ENCODE measurements around the gene TBKBP1.

TBKBP1 gene

GRCh38 chr17:47705536-47706530 is 11.9 kb downstream of the TBKBP1 start:
- Histone ChIP-seq H3K14ac (ENCODE audit: low read length in 2 of 2) (no peak overlapping the region), H3K79me1 (replicated peaks; ENCODE audit: low read length, poor library complexity, severe bottlenecking) (peaks cover 4% of the 10 kb centered on the region), H2BK12ac (ENCODE audit: low read length in 2 of 2) (no peak overlapping the region), H3K4me1 (ENCODE audit: control insufficient read depth, insufficient read depth, low read depth, low read length) (peaks cover 18% of the 10 kb centered on the region), H4K91ac (ENCODE audit: low read length) (no peak overlapping the region), H2BK120ac (ENCODE audit: low read depth, low read length) (no peak overlapping the region), H3K4ac (ENCODE audit: low read depth in 1 of 2, low read length in 2 of 2) (no peak overlapping the region), H3K4me3 (ENCODE audit: insufficient read depth in 1 of 2, low read depth in 1 of 2, low read length in 2 of 2) (no peak overlapping the region), H3K27me3 (ENCODE audit: control insufficient read depth in 1 of 2, insufficient read depth in 1 of 2, low read length in 2 of 2) (no peaks in the 10 kb centered on the region), H4K8ac (ENCODE audit: low read length) (no peak overlapping the region), H2BK5ac (ENCODE audit: low read depth, low read length, poor library complexity, severe bottlenecking) (no peak overlapping the region), H2BK15ac (ENCODE audit: low read depth, poor library complexity, severe bottlenecking) (no peak overlapping the region), H3K9me3 (ENCODE audit: control insufficient read depth, low read length) (no peaks in the 10 kb centered on the region), H3K23ac (ENCODE audit: low read length in 2 of 2) (no peak overlapping the region), H3K4me2 (ENCODE audit: low read length, poor library complexity, severe bottlenecking) (no peak overlapping the region), H3K9ac (ENCODE audit: low read length) (no peak overlapping the region), H3K27ac (ENCODE audit: low read length, poor library complexity, severe bottlenecking) (no peak overlapping the region), H2AFZ (ENCODE audit: low read depth, low read length) (no peak overlapping the region), H3K18ac (ENCODE audit: low read depth in 1 of 2, low read length in 2 of 2) (no peak overlapping the region), H2AK5ac (ENCODE audit: low read length, severe bottlenecking) (no peak overlapping the region), H3K36me3 (ENCODE audit: control insufficient read depth in 1 of 2, insufficient read depth in 2 of 2, low read depth in 1 of 2, low read length in 2 of 2) (peaks cover 59 to 73% of the 10 kb centered on the region in 2 experiments)
- no peak for DNase-seq
- 84% methylated on average over 12 of the region's 12 CpGs for WGBS

DNA sequence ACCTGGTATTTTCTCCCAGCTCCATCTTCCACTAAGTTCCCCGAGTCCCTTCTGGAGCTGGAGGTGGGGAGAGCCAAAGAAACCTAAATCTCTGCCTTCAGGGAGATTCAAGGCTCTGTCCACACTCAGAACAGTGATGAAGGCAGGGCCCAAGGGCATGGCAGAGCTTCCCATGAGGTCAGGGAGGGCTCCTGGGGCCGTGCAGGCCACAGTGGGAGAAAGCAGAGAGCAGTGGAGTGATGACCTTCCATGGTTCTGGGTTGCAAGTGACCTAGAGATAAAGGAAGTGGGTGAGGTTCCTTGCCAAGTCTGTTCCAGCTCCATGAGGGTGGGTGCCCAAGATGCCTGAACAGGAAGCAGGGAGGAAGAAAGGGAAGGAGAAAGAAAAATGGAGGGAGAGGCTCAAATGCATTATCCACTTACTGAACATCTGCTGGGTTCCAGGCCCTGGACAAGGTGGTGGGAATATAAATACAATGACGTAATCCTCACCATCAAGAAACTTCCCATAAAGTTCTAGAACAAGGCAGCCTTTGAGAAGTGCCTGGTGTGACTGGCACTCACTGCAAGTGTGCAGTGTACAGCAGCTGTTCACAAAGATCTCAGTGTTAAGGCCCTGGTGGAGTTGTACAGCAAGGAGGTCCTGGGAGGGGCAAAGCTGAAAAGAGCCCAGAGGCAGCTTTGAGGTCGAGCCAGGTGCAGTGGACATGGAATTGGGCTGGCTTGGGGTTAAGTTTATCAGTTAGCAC is 13.3 kb downstream of the TBKBP1 start:
- no peak overlapping the region for H2BK120ac ChIP-seq (ENCODE audit: low read depth, low read length)
- no peak overlapping the region for H3K4ac ChIP-seq (ENCODE audit: low read depth in 1 of 2, low read length in 2 of 2)
- H4K91ac ChIP-seq (ENCODE audit: low read length), result no peak overlapping the region
- H3K36me3 ChIP-seq (ENCODE audit: control insufficient read depth in 1 of 2, insufficient read depth in 2 of 2, low read depth in 1 of 2, low read length in 2 of 2), result peaks cover 51 to 71% of the 10 kb centered on the region in 2 experiments
- WGBS, result 89% methylated on average over 3 of the region's 4 CpGs
- H3K4me1 ChIP-seq (ENCODE audit: control insufficient read depth, insufficient read depth, low read depth, low read length), result peaks cover 14% of the 10 kb centered on the region
- H3K14ac ChIP-seq (ENCODE audit: low read length in 2 of 2), result no peak overlapping the region
- peaks cover 4% of the 10 kb centered on the region for H3K79me1 ChIP-seq (replicated peaks; ENCODE audit: low read length, poor library complexity, severe bottlenecking)
- DNase-seq, result no peak
- no peak overlapping the region for H2BK15ac ChIP-seq (ENCODE audit: low read depth, poor library complexity, severe bottlenecking)
- no peak overlapping the region for H3K4me2 ChIP-seq (ENCODE audit: low read length, poor library complexity, severe bottlenecking)
- no peak overlapping the region for H4K8ac ChIP-seq (ENCODE audit: low read length)
- peaks cover 2 to 7% of the 10 kb centered on the region in 2 experiments for H3K27me3 ChIP-seq (ENCODE audit: control insufficient read depth in 1 of 2, insufficient read depth in 1 of 2, low read length in 2 of 2)
- no peak overlapping the region for H3K4me3 ChIP-seq (ENCODE audit: insufficient read depth in 1 of 2, low read depth in 1 of 2, low read length in 2 of 2)
- H3K9me3 ChIP-seq (ENCODE audit: control insufficient read depth, low read length), result no peaks in the 10 kb centered on the region
- H2BK5ac ChIP-seq (ENCODE audit: low read depth, low read length, poor library complexity, severe bottlenecking), result no peak overlapping the region
- no peak overlapping the region for H3K18ac ChIP-seq (ENCODE audit: low read depth in 1 of 2, low read length in 2 of 2)
- H3K23ac ChIP-seq (ENCODE audit: low read length in 2 of 2), result no peak overlapping the region
- H2AK5ac ChIP-seq (ENCODE audit: low read length, severe bottlenecking), result no peak overlapping the region
- H2AFZ ChIP-seq (ENCODE audit: low read depth, low read length), result no peak overlapping the region
- H2BK12ac ChIP-seq (ENCODE audit: low read length in 2 of 2), result no peak overlapping the region
- H3K27ac ChIP-seq (ENCODE audit: low read length, poor library complexity, severe bottlenecking), result no peak overlapping the region
- H3K9ac ChIP-seq (ENCODE audit: low read length), result no peak overlapping the region

- Histone ChIP-seq H3K23ac (ENCODE audit: low read length in 2 of 2) (no peak overlapping the region), H3K9ac (ENCODE audit: low read length) (no peak overlapping the region), H3K27ac (ENCODE audit: low read length, poor library complexity, severe bottlenecking) (no peak overlapping the region), H3K4me2 (ENCODE audit: low read length, poor library complexity, severe bottlenecking) (no peak overlapping the region), H2AK5ac (ENCODE audit: low read length, severe bottlenecking) (no peak overlapping the region), H2BK12ac (ENCODE audit: low read length in 2 of 2) (no peak overlapping the region), H2BK15ac (ENCODE audit: low read depth, poor library complexity, severe bottlenecking) (no peak overlapping the region), H3K4ac (ENCODE audit: low read depth in 1 of 2, low read length in 2 of 2) (no peak overlapping the region), H2BK5ac (ENCODE audit: low read depth, low read length, poor library complexity, severe bottlenecking) (no peak overlapping the region), H4K91ac (ENCODE audit: low read length) (no peak overlapping the region), H3K18ac (ENCODE audit: low read depth in 1 of 2, low read length in 2 of 2) (no peak overlapping the region), H4K8ac (ENCODE audit: low read length) (no peak overlapping the region), H2AFZ (ENCODE audit: low read depth, low read length) (no peak overlapping the region), H3K27me3 (ENCODE audit: control insufficient read depth in 1 of 2, insufficient read depth in 1 of 2, low read length in 2 of 2) (peaks cover 8 to 14% of the 10 kb centered on the region in 2 experiments), H3K79me1 (replicated peaks; ENCODE audit: low read length, poor library complexity, severe bottlenecking) (no peaks in the 10 kb centered on the region), H2BK120ac (ENCODE audit: low read depth, low read length) (no peak overlapping the region), H3K9me3 (ENCODE audit: control insufficient read depth, low read length) (no peaks in the 10 kb centered on the region), H3K4me1 (ENCODE audit: control insufficient read depth, insufficient read depth, low read depth, low read length) (peaks cover 14% of the 10 kb centered on the region), H3K14ac (ENCODE audit: low read length in 2 of 2) (no peak overlapping the region), H3K36me3 (ENCODE audit: control insufficient read depth in 1 of 2, insufficient read depth in 2 of 2, low read depth in 1 of 2, low read length in 2 of 2) (peaks cover 50 to 65% of the 10 kb centered on the region in 2 experiments), H3K4me3 (ENCODE audit: insufficient read depth in 1 of 2, low read depth in 1 of 2, low read length in 2 of 2) (no peak overlapping the region)
- WGBS, result 95% methylated on average over 3 of the region's 3 CpGs
- no peak for DNase-seq
These were observed 13.9 kb downstream of the TBKBP1 start for GRCh38 chr17:47707884-47708283.

GRCh38 chr17:47708312-47708863 is 14.4 kb downstream of the TBKBP1 start:
- Histone ChIP-seq H2BK120ac (ENCODE audit: low read depth, low read length) (no peak overlapping the region), H3K27ac (ENCODE audit: low read length, poor library complexity, severe bottlenecking) (no peak overlapping the region), H3K27me3 (ENCODE audit: control insufficient read depth in 1 of 2, insufficient read depth in 1 of 2, low read length in 2 of 2) (peaks cover 13 to 19% of the 10 kb centered on the region in 2 experiments), H2BK12ac (ENCODE audit: low read length in 2 of 2) (no peak overlapping the region), H4K8ac (ENCODE audit: low read length) (no peak overlapping the region), H3K14ac (ENCODE audit: low read length in 2 of 2) (no peak overlapping the region), H3K9me3 (ENCODE audit: control insufficient read depth, low read length) (no peaks in the 10 kb centered on the region), H2AFZ (ENCODE audit: low read depth, low read length) (no peak overlapping the region), H4K91ac (ENCODE audit: low read length) (no peak overlapping the region), H2BK5ac (ENCODE audit: low read depth, low read length, poor library complexity, severe bottlenecking) (no peak overlapping the region), H2BK15ac (ENCODE audit: low read depth, poor library complexity, severe bottlenecking) (no peak overlapping the region), H3K36me3 (ENCODE audit: control insufficient read depth in 1 of 2, insufficient read depth in 2 of 2, low read depth in 1 of 2, low read length in 2 of 2) (peaks cover 49 to 60% of the 10 kb centered on the region in 2 experiments), H3K9ac (ENCODE audit: low read length) (no peak overlapping the region), H3K4me2 (ENCODE audit: low read length, poor library complexity, severe bottlenecking) (no peak overlapping the region), H2AK5ac (ENCODE audit: low read length, severe bottlenecking) (no peak overlapping the region), H3K79me1 (replicated peaks; ENCODE audit: low read length, poor library complexity, severe bottlenecking) (no peaks in the 10 kb centered on the region), H3K4me1 (ENCODE audit: control insufficient read depth, insufficient read depth, low read depth, low read length) (peaks cover 14% of the 10 kb centered on the region), H3K4ac (ENCODE audit: low read depth in 1 of 2, low read length in 2 of 2) (no peak overlapping the region), H3K4me3 (ENCODE audit: insufficient read depth in 1 of 2, low read depth in 1 of 2, low read length in 2 of 2) (peak overlapping the region in 1 of 2 experiments; percentile 16), H3K23ac (ENCODE audit: low read length in 2 of 2) (no peak overlapping the region), H3K18ac (ENCODE audit: low read depth in 1 of 2, low read length in 2 of 2) (no peak overlapping the region)
- 77% methylated on average over 24 of the region's 31 CpGs for WGBS
- DNase-seq, result no peak

Data from mesenchymal stem cell (in vitro differentiated cells and primary cell).